B cell (primary cell): Measurements from ENCODE around the gene ZNF304.

ENCODE experiments used
- EZH2 ChIP-seq: IDR thresholded peaks from 2 replicates; pipeline ENCODE4 v1.6.1; 2012; ENCODE audit warnings: borderline replicate concordance, low read depth, mild to moderate bottlenecking, moderate library complexity, low read length; ENCODE audit not compliant: insufficient read depth, poor library complexity, severe bottlenecking
- TF ChIP-seq, protein P1 (sequence below): fragments of 200-600 bp; IDR thresholded peaks from one replicate; pipeline ENCODE4 v1.8.0; 2022; ENCODE audit warnings: antibody characterized with exemption, mild to moderate bottlenecking

DNA sequence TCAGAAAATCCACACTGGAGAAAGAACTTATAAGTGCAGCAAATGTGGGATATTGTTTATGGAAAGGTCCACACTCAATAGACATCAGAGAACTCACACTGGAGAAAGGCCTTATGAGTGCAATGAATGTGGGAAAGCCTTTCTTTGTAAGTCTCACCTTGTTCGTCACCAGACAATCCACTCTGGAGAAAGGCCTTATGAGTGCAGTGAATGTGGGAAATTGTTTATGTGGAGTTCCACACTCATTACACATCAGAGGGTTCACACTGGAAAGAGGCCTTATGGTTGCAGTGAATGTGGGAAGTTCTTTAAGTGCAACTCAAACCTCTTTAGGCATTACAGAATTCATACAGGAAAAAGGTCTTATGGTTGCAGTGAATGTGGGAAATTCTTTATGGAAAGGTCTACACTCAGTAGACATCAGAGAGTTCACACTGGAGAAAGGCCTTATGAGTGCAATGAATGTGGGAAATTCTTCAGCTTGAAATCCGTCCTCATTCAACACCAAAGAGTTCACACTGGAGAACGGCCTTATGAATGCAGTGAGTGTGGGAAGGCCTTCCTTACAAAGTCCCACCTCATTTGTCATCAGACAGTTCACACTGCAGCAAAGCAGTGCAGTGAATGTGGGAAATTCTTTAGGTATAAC lies 26.6 kb downstream of the ZNF304 start:
- TF ChIP-seq, protein P1, sequence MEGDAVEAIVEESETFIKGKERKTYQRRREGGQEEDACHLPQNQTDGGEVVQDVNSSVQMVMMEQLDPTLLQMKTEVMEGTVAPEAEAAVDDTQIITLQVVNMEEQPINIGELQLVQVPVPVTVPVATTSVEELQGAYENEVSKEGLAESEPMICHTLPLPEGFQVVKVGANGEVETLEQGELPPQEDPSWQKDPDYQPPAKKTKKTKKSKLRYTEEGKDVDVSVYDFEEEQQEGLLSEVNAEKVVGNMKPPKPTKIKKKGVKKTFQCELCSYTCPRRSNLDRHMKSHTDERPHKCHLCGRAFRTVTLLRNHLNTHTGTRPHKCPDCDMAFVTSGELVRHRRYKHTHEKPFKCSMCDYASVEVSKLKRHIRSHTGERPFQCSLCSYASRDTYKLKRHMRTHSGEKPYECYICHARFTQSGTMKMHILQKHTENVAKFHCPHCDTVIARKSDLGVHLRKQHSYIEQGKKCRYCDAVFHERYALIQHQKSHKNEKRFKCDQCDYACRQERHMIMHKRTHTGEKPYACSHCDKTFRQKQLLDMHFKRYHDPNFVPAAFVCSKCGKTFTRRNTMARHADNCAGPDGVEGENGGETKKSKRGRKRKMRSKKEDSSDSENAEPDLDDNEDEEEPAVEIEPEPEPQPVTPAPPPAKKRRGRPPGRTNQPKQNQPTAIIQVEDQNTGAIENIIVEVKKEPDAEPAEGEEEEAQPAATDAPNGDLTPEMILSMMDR = no peak
- no peak for TF ChIP-seq EZH2
